Naive thymus-derived CD8-positive, alpha-beta T cell (primary cell): Measurements from ENCODE around the gene ZFPM1. TPM values are rescaled to one million over a fixed set of nuclear protein-coding genes. Genes with fewer than 3 reads are reported as not detected.
A peak's percentile ranks its signal among the peaks of the same experiment; 100 is the strongest.

Experiments
- ATAC-seq, 2 donors: fragments of 150-1000 bp; cut with Tn5 transposase in 1 of 2; sonication (Bioruptor Pico), chemical (Tn5 transposase) in 1 of 2; 1 replicate in 1 of 2; 2 replicates in 1 of 2; pipeline ENCODE4 v1.10.0; 2021; ENCODE audit warnings: mild to moderate bottlenecking in 2 of 2, moderate library complexity in 2 of 2
- POLR2A ChIA-PET: fragments of 350-600 bp; sonication (Branson Sonifier 250); formaldehyde crosslinking; loops from one replicate; lab custom pipeline; 2021; ENCODE audit warnings: antibody characterized with exemption; lab: Charles Lee
- DNase-seq, 10 donors: peaks; one replicate each; pipeline versions ENCODE4 v3.0.0 to v3.0.0-alpha.2; 2020 to 2022
- H3K27ac Mint-ChIP-seq, 10 donors: one replicate each; pipeline ENCODE4 v1.8.0; 2020 to 2022; ENCODE audit warnings: mild to moderate bottlenecking in 10 of 10, mixed read lengths in 10 of 10, moderate library complexity in 4 of 10, inconsistent platforms in 1 of 10
- H3K27me3 Mint-ChIP-seq, 5 donors: one replicate each; pipeline ENCODE4 v1.8.0; 2021 to 2022; ENCODE audit warnings: mixed read lengths in 5 of 5
- H3K36me3 Mint-ChIP-seq, 3 donors: one replicate each; pipeline ENCODE4 v1.8.0; 2020 to 2022; ENCODE audit warnings: mixed read lengths in 3 of 3, mild to moderate bottlenecking in 2 of 3, inconsistent platforms in 1 of 3
- H3K4me1 Mint-ChIP-seq, 4 donors: one replicate each; pipeline ENCODE4 v1.8.0; 2021 to 2022; ENCODE audit warnings: mixed read lengths in 4 of 4
- H3K4me3 Mint-ChIP-seq, 10 donors: one replicate each; pipeline ENCODE4 v1.8.0; 2020 to 2022; ENCODE audit warnings: mild to moderate bottlenecking in 10 of 10, mixed read lengths in 10 of 10, moderate library complexity in 6 of 10, inconsistent platforms in 1 of 10
- H3K9me3 Mint-ChIP-seq, 9 donors: one replicate each; pipeline ENCODE4 v1.8.0; 2020 to 2022; ENCODE audit warnings: mixed read lengths in 9 of 9, mild to moderate bottlenecking in 3 of 9, inconsistent platforms in 1 of 9, moderate library complexity in 1 of 9
- polyA plus RNA-seq, 3 donors: library from polyadenylated mRNA; unstranded; fragments of 300-500 nt; fragmentation: Illumina TruSeq; gene quantifications; one replicate each; pipeline ENCODE4 v1.2.3, GENCODE V29; 2021
- total RNA-seq, 8 experiments: library from RNA in 2 of 8; stranded (reverse) in 2 of 8; gene quantifications; one replicate each; pipeline ENCODE4 v1.2.3 and lab custom pipeline; 2021 to 2026

The ZFPM1 gene
- total and polyA plus RNA-seq, 5 experiments from 2014 or later = 0.23 to 10.8 (median 0.36) TPM

GRCh38 chr16:88476203-88476602, 23.1 kb downstream of the ZFPM1 start:
- DNase-seq (no peak), ATAC-seq (no peak)
- POLR2A ChIA-PET = no interaction called here
- Mint-ChIP-seq H3K4me3 (peak overlapping the region in 1 of 10 donors; percentile 73), H3K27ac (peak overlapping the region in 5 of 10 donors; percentile 59 to 91 (median 80)), H3K36me3 (no peaks in the 10 kb centered on the region), H3K9me3 (no peaks in the 10 kb centered on the region), H3K4me1 (peaks cover 28 to 63% (median 55%) of the 10 kb centered on the region in 4 donors), H3K27me3 (no peaks in the 10 kb centered on the region)

- Mint-ChIP-seq H3K4me3 (peak overlapping the region in 6 of 10 donors; percentile 11 to 69 (median 36)), H3K27ac (peak overlapping the region in 9 of 10 donors; percentile 7 to 91 (median 86)), H3K9me3 (no peaks in the 10 kb centered on the region), H3K27me3 (no peaks in the 10 kb centered on the region), H3K36me3 (no peaks in the 10 kb centered on the region), H3K4me1 (peaks cover 28 to 63% (median 55%) of the 10 kb centered on the region in 4 donors)
- no peak for ATAC-seq
- DNase-seq = no peak
- POLR2A ChIA-PET = no interaction called here
These were observed 23.8 kb downstream of the ZFPM1 start for GRCh38 chr16:88476817-88477397.

- peak overlapping the region; percentile 35 to 92 (median 79) for H3K27ac Mint-ChIP-seq
- peaks cover 24 to 57% (median 52%) of the 10 kb centered on the region in 4 donors for H3K4me1 Mint-ChIP-seq
- H3K27me3 Mint-ChIP-seq = no peaks in the 10 kb centered on the region
- DNase-seq (peak in 6 of 10 donors; percentile 51 to 77 (median 56)), ATAC-seq (peak; percentile 74 to 78)
- no peaks in the 10 kb centered on the region for H3K36me3 Mint-ChIP-seq
- H3K9me3 Mint-ChIP-seq = no peaks in the 10 kb centered on the region
- H3K4me3 Mint-ChIP-seq = peak overlapping the region; percentile 54 to 78 (median 62)
- POLR2A ChIA-PET = interaction anchor here (0.6 kb wide), 1 partner anchor 23 kb away, joined by 4 read pairs; no protein-coding TSS in a partner anchor
These were observed 24.8 kb downstream of the ZFPM1 start for GRCh38 chr16:88477631-88478519.

GRCh38 chr16:88478889-88479792, 26.1 kb downstream of the ZFPM1 start:
- Mint-ChIP-seq H3K27ac (peak overlapping the region in 6 of 10 donors; percentile 25 to 91 (median 75)), H3K9me3 (no peaks in the 10 kb centered on the region)

DNA sequence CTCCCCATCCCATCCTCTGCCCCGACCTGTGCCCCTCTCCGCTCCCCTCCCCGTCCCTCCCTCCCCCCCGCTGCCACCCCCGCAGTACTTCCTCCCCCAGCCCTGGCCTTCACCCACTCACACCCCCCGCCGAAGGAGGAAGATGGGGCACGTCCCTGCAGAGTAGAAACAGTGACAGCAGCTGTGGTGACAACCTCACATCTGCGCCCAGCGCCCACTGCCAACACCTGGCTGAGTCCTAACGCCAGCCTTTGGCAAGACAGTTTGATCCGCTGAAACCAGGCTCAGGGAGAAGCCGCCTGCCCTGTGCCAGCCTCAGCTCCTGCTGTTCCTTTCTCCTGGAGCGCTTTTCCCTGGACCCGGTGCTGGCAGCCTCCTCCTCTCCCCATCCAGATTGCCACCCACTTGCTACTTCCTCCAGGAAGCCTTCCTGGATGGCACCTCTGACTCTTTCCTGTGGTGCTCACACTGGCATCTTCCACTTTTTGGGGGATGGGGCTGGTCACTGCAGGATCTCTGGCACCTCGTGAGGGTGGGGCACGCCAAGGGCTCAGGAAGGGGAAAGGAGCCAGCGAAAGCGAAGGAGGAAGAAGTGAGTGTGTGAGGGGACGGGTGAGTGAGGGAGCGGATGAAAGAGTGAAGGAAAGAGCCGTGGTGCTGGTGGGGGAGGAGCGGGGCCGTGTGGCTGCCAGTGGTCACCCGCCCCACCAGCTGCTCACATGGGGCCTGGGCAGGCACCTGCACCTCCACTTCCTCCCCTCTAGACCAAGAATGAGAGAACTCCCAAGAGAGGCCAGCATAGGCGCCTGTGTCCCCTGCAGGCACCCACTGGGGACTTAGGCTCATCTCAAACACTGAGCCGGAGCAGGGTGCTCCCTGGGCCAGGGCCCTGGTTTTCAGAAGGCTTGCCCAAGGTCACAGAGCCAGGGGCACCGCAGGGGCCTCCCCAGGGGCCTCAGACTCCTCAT, 27.0 kb downstream of the ZFPM1 start:
- no peaks in the 10 kb centered on the region for H3K27me3 Mint-ChIP-seq
- no peaks in the 10 kb centered on the region for H3K9me3 Mint-ChIP-seq
- no peaks in the 10 kb centered on the region for H3K36me3 Mint-ChIP-seq
- H3K4me1 Mint-ChIP-seq = peaks cover 25 to 58% (median 46%) of the 10 kb centered on the region in 4 donors
- ATAC-seq = peak; percentile 48 to 70
- peak overlapping the region; percentile 41 to 81 (median 66) for H3K4me3 Mint-ChIP-seq
- POLR2A ChIA-PET = interaction anchor here (0.7 to 1.6 kb wide), 6 partner anchors 9 to 71 kb away, joined by 3 read pairs; no protein-coding TSS in a partner anchor
- H3K27ac Mint-ChIP-seq = peak overlapping the region in 8 of 10 donors; percentile 41 to 90 (median 82)
- DNase-seq = peak in 7 of 10 donors; percentile 28 to 77 (median 55)

More at GRCh38 chr16:88478889-88479792, 26.1 kb downstream of the ZFPM1 start:
- no peaks in the 10 kb centered on the region for H3K36me3 Mint-ChIP-seq
- peak in 1 of 2 donors; percentile 4 for ATAC-seq
- POLR2A ChIA-PET = interaction anchor here (0.7 to 1.6 kb wide), 5 partner anchors 8 to 72 kb away, joined by 3 read pairs; no protein-coding TSS in a partner anchor
- H3K4me3 Mint-ChIP-seq = peak overlapping the region in 6 of 10 donors; percentile 60 to 78 (median 64)
- peaks cover 25 to 60% (median 51%) of the 10 kb centered on the region in 4 donors for H3K4me1 Mint-ChIP-seq
- no peak for DNase-seq
- no peaks in the 10 kb centered on the region for H3K27me3 Mint-ChIP-seq

DNA sequence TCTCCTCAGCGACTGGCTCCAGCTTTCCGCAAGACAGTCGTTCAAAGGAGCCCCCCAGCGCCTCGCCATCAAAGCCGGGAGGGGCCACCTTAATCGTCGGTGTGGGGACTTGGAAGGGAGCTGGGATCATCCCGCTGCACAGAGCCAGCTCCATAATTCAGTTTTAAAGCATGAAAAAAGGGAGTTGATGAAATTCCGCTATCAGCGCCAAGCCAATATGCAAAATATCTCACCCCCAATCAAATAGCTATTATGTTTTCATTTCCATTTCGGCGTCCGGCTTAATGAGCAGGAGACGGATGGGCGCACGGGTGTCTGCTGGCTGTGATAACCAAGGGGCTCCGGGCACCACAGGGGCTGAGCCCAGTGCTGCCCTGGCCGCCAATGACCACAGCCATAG, 27.7 kb downstream of the ZFPM1 start:
- Mint-ChIP-seq H3K27me3 (no peaks in the 10 kb centered on the region), H3K9me3 (no peaks in the 10 kb centered on the region), H3K4me1 (peaks cover 25 to 58% (median 46%) of the 10 kb centered on the region in 4 donors), H3K4me3 (peak overlapping the region in 1 of 10 donors; percentile 41), H3K36me3 (no peaks in the 10 kb centered on the region), H3K27ac (peak overlapping the region in 1 of 10 donors; percentile 48)
- POLR2A ChIA-PET = interaction anchor here (0.9 kb wide), 1 partner anchor 26 kb away, joined by 3 read pairs; no protein-coding TSS in a partner anchor
- ATAC-seq (no peak), DNase-seq (no peak)

GRCh38 chr16:88481851-88482250, 28.8 kb downstream of the ZFPM1 start:
- H3K4me1 Mint-ChIP-seq = peaks cover 22 to 50% (median 41%) of the 10 kb centered on the region in 4 donors
- no peaks in the 10 kb centered on the region for H3K27me3 Mint-ChIP-seq
- H3K9me3 Mint-ChIP-seq = no peaks in the 10 kb centered on the region
- POLR2A ChIA-PET = no interaction called here
- peak overlapping the region in 3 of 10 donors; percentile 18 to 77 (median 74) for H3K4me3 Mint-ChIP-seq
- no peak for DNase-seq
- no peaks in the 10 kb centered on the region for H3K36me3 Mint-ChIP-seq
- peak overlapping the region in 2 of 10 donors; percentile 35 to 48 for H3K27ac Mint-ChIP-seq
- ATAC-seq = no peak

DNA sequence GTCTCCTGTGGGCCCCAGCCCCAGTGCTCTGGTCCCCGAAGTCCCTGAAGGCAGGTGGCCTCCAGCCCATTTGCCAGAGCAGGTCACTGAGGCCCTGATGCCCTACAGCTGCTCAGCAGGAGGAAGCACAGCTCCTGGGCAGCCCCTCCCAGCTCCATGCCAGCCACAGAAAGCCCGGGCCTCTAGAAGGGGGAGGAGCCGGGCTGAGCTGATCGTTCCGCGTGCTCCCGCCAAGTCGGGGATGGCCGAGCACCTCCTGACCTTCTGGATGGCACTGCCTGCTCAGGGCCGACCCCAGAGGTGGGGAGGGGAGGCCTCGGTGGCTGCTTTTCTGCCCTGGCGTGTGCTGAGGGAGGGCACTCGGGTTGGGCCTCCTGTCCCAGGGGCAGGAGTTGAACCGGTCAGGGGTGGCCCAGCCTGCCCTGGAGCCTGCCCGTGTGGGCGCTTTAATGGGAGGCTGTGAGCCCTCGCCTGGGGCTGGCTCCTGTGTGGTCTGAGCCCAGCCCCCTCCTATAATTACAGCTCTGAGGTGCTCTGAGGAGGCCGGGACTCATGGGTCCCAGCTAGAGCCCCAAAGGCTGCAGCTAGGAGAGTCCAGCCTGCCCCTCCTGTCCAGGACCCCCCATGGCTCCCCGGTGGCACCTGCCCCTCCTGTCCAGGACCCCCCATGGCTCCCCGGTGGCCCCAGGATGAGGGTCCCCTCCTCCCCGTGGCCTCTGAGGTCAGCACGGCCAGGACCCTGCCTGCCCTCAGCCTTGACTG, 29.7 kb downstream of the ZFPM1 start:
- POLR2A ChIA-PET = interaction anchor here (0.7 kb wide), 1 partner anchor 28 kb away, joined by 3 read pairs; no protein-coding TSS in a partner anchor
- H3K27ac Mint-ChIP-seq = no peak overlapping the region
- H3K36me3 Mint-ChIP-seq = no peaks in the 10 kb centered on the region
- no peaks in the 10 kb centered on the region for H3K9me3 Mint-ChIP-seq
- DNase-seq = no peak
- H3K4me3 Mint-ChIP-seq = no peak overlapping the region
- no peaks in the 10 kb centered on the region for H3K27me3 Mint-ChIP-seq
- ATAC-seq = no peak
- H3K4me1 Mint-ChIP-seq = peaks cover 15 to 40% (median 31%) of the 10 kb centered on the region in 4 donors

GRCh38 chr16:88483392-88483641, 30.2 kb downstream of the ZFPM1 start:
- Mint-ChIP-seq H3K27ac (no peak overlapping the region), H3K36me3 (no peaks in the 10 kb centered on the region), H3K4me1 (peaks cover 14 to 36% (median 26%) of the 10 kb centered on the region in 4 donors), H3K4me3 (no peak overlapping the region), H3K9me3 (no peaks in the 10 kb centered on the region), H3K27me3 (no peaks in the 10 kb centered on the region)
- DNase-seq (no peak), ATAC-seq (no peak)
- POLR2A ChIA-PET = interaction anchor here (0.7 kb wide), 1 partner anchor 28 kb away, joined by 3 read pairs; no protein-coding TSS in a partner anchor

DNA sequence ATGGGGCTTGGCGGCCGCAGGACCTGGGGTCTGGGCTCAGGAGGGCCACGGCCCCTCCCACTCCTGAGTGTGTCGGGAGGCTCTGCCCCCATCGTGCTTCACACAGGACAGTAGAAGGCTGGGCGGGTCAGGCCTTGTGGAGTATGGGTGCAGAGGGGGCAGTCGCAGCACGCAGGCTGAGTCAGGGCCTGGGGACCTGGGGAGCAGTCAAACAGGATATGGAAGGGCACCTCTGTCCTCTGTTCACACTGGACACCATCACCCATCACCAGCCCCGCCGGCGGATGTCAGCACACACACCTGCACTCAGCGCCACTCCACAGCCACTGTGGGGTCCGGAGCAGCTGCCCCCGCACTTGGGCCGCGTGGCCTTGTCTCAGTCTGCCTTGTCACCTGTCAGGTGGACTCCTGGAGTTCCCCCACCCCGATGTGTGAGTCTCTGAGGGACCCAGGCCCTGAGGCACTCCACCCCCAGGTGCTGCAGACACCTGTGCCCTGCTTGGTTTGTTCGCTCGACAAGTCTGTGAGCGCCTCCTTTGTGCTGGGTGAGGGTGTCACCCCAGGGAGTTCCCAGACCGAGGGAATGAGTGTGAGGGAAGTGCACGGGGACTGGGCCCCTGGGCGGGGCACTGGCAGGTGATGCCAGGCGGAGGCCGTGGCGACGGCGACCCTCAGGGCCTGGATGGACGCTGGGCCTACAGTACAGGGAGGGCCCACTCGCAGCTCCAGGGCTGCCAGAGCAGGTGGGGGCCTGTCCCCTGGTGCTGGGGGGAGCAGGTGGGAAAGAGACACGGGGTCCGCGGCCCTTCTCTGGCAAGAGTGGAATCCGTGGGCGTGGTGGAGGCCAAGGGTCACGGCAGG, 31.7 kb downstream of the ZFPM1 start:
- Mint-ChIP-seq H3K9me3 (no peaks in the 10 kb centered on the region), H3K27ac (peak overlapping the region in 3 of 10 donors; percentile 15 to 65 (median 53))
- POLR2A ChIA-PET = interaction anchor here (0.7 kb wide), 1 partner anchor 18 kb away, joined by 4 read pairs; no protein-coding TSS in a partner anchor

More for the DNA sequence above, 31.7 kb downstream of the ZFPM1 start:
- DNase-seq = no peak
- no peak for ATAC-seq
- H3K4me1 Mint-ChIP-seq = peaks cover 8 to 23% (median 13%) of the 10 kb centered on the region in 4 donors
- peak overlapping the region in 2 of 10 donors; percentile 7 to 69 for H3K4me3 Mint-ChIP-seq
- H3K27me3 Mint-ChIP-seq = no peaks in the 10 kb centered on the region
- H3K36me3 Mint-ChIP-seq = no peaks in the 10 kb centered on the region
